CD4-positive, alpha-beta T cell treated with Interleukin-21 for 1 hour (primary cell): ENCODE measurements around the gene MIA2.

Experiments
- DNase-seq: peaks from one replicate; pipeline ENCODE4 v3.0.0-alpha.2; 2020

The MIA2 gene

GRCh38 chr14:39406560-39406959 lies 172.8 kb downstream of the MIA2 start:
- DNase-seq, result no peak

GRCh38 chr14:39416072-39416471 lies 182.4 kb downstream of the MIA2 start:
- no peak for DNase-seq

- DNase-seq, result no peak
Observed at GRCh38 chr14:39417014-39417413, 183.3 kb downstream of the MIA2 start.

GRCh38 chr14:39419272-39419671 lies 185.6 kb downstream of the MIA2 start:
- no peak for DNase-seq

- DNase-seq, result no peak
Observed at GRCh38 chr14:39422243-39422642, 188.5 kb downstream of the MIA2 start.

- DNase-seq, result no peak
Observed at GRCh38 chr14:39423793-39424192, 190.1 kb downstream of the MIA2 start.

GRCh38 chr14:39425947-39426346 lies 192.2 kb downstream of the MIA2 start:
- DNase-seq, result no peak

GRCh38 chr14:39426605-39427004 lies 192.9 kb downstream of the MIA2 start:
- DNase-seq, result peak; percentile 29

- no peak for DNase-seq
Observed at GRCh38 chr14:39428118-39428517, 194.4 kb downstream of the MIA2 start.

GRCh38 chr14:39430762-39431415 lies 197.2 kb downstream of the MIA2 start:
- DNase-seq, result no peak

GRCh38 chr14:39431416-39432178 lies 197.9 kb downstream of the MIA2 start:
- peak; percentile 59 for DNase-seq

GRCh38 chr14:39432179-39432618 lies 198.5 kb downstream of the MIA2 start, which contains the start of gene FBXO33:
Gene FBXO33 (minus strand): TSS chr14:39432433. CDS start chr14:39432162, 271 bp downstream.
- DNase-seq, result peak; percentile 97

- DNase-seq, result peak; percentile 83
Observed at GRCh38 chr14:39432619-39433451, 199.1 kb downstream of the MIA2 start.

- DNase-seq, result no peak
Observed at GRCh38 chr14:39433452-39433813, 199.7 kb downstream of the MIA2 start.

- no peak for DNase-seq
Observed at GRCh38 chr14:39434401-39434800, 200.7 kb downstream of the MIA2 start.

- no peak for DNase-seq
Observed at GRCh38 chr14:39435241-39435640, 201.5 kb downstream of the MIA2 start.
